Hypothalamus (tissue), 51 donors: ENCODE data around the gene STAP1.
"Not testable (repeated sequence)": the region's sequence is repeated elsewhere in the genome, so short reads cannot be mapped to it uniquely, and the experiment has no call there.

ENCODE experiments used
- DNase-seq, 51 donors: peaks; one replicate each; lab custom pipeline; 2025; lab: John Stamatoyannopoulos, UW

Gene STAP1

GRCh38 chr4:67614186-67614585 is 55.7 kb downstream of the STAP1 start:
- no peak for DNase-seq

GRCh38 chr4:67615119-67615518 is 56.6 kb downstream of the STAP1 start:
- no peak for DNase-seq

GRCh38 chr4:67616478-67616877 is 58.0 kb downstream of the STAP1 start:
- no peak for DNase-seq

- peak in 2 of 51 donors; percentile 14 to 24 for DNase-seq
Observed at GRCh38 chr4:67624939-67625338, 66.4 kb downstream of the STAP1 start.

GRCh38 chr4:67632492-67632891 is 74.0 kb downstream of the STAP1 start:
- no peak for DNase-seq

- no peak for DNase-seq
Observed at GRCh38 chr4:67634741-67635140, 76.2 kb downstream of the STAP1 start.

GRCh38 chr4:67635331-67635730 is 76.8 kb downstream of the STAP1 start:
- no peak for DNase-seq

GRCh38 chr4:67636978-67637377 is 78.5 kb downstream of the STAP1 start:
- not testable (repeated sequence) for DNase-seq

GRCh38 chr4:67638136-67638535 is 79.6 kb downstream of the STAP1 start:
- no peak for DNase-seq

- no peak for DNase-seq
Observed at GRCh38 chr4:67651536-67651935, 93.0 kb downstream of the STAP1 start.
